ENCODE results near the gene CEP112. TPM values are rescaled to one million over a fixed set of nuclear protein-coding genes. Genes with fewer than 3 reads are reported as not detected.

The CEP112 gene
- total and polyA plus RNA-seq, 9 of the 15 experiments (the other 6 are each of a cell fraction or from before 2014, with no cell fraction given), result 0.84 TPM; not detected in 8

- in situ Hi-C loops (cut with MboI) (no loop called here), intact Hi-C loops (cut with micrococcal nuclease) (no loop called here)
- Histone ChIP-seq H3K27ac (ENCODE audit: extremely low read depth, low read depth, low read length) (no peak overlapping the region), H3K79me2 (ENCODE audit: control insufficient read depth, insufficient read depth, low read length) (no peaks in the 10 kb centered on the region), H4K20me1 (replicated peaks; ENCODE audit: control insufficient read depth, insufficient read depth, low read length) (no peaks in the 10 kb centered on the region), H3K27me3 (ENCODE audit: control insufficient read depth in 2 of 2, insufficient read depth in 2 of 2, low read length in 2 of 2) (no peaks in the 10 kb centered on the region), H3K4me2 (ENCODE audit: insufficient read depth, low read length) (no peak overlapping the region), H3K9me3 (replicated peaks; ENCODE audit: control insufficient read depth, insufficient read depth, low read depth, low read length) (no peaks in the 10 kb centered on the region), H2AFZ (ENCODE audit: low read depth, low read length) (no peak overlapping the region), H3K9ac (ENCODE audit: insufficient read depth in 1 of 2, low read depth in 2 of 2, low read length in 2 of 2) (no peak overlapping the region), H3K4me1 (replicated peaks in 1 of 2; ENCODE audit: control insufficient read depth in 2 of 2, insufficient read depth in 2 of 2, low read length in 2 of 2) (no peaks in the 10 kb centered on the region), H3K9me1 (ENCODE audit: control insufficient read depth, insufficient read depth, low read length) (no peaks in the 10 kb centered on the region), H3K4me3 (no peak overlapping the region), H3K36me3 (ENCODE audit: control insufficient read depth, insufficient read depth, low read length) (no peaks in the 10 kb centered on the region)
- no peak for TF ChIP-seq ZNF586 (CRISPR knock-in tag; conservative IDR thresholded peaks at IDR 0.05)
- TF ChIP-seq STAT5B (CRISPR knock-in tag; IDR thresholded peaks at IDR 0.05), result no peak
- no peak for TF ChIP-seq SRSF9 (IDR thresholded peaks at IDR 0.05; ENCODE audit: borderline replicate concordance, low read depth, low read length)
- no peak for TF ChIP-seq NR3C1 (CRISPR knock-in tag; IDR thresholded peaks at IDR 0.05)
- no peak for TF ChIP-seq ZNF512 (tag; IDR thresholded peaks at IDR 0.05)
- no peak for TF ChIP-seq ELK1 (CRISPR knock-in tag; IDR thresholded peaks at IDR 0.05)
- no peak for TF ChIP-seq ARHGAP35 (IDR thresholded peaks at IDR 0.05; ENCODE audit: partially characterized antibody)
- no peak for TF ChIP-seq KHSRP (IDR thresholded peaks at IDR 0.05)
- no peak for TF ChIP-seq PHB2 (IDR thresholded peaks at IDR 0.05; ENCODE audit: low read depth)
- no peak for TF ChIP-seq NFIC (IDR thresholded peaks at IDR 0.05)
- no peak for TF ChIP-seq RHOXF2B (CRISPR knock-in tag; conservative IDR thresholded peaks at IDR 0.05)
- FAIRE-seq (no peak), DNase-seq (ENCODE audit: extremely low read depth in 1 of 4, low spot score in 3 of 4) (no peak), ATAC-seq (no peak)
- WGBS (ENCODE audit: insufficient coverage, low coverage, missing lambda C conversion rate), result 0% methylated on average over 1 of the region's 1 CpG
- no TSS peak for BruUV-seq (replicated peaks)
- POLR2A ChIA-PET, result no interaction called here
- CTCF ChIA-PET (ENCODE audit: low intra/inter-chr PET ratio), result no interaction called here
Measured at GRCh38 chr17:66002063-66002585, 189.8 kb downstream of the CEP112 start.
